H9 (cell line): ENCODE data around the gene SEPTIN7. TPM values are rescaled to one million over a fixed set of nuclear protein-coding genes. Genes with fewer than 3 reads are reported as not detected.

Experiments
- DNase-seq: peaks from one replicate; pipeline ENCODE4 v3.0.0-alpha.2; 2017
- H2AFZ ChIP-seq: one replicate; pipeline ENCODE4 v1.6.1; 2013; ENCODE audit warnings: mild to moderate bottlenecking, low read length, control low read depth, moderate library complexity
- H2AK5ac ChIP-seq: 2 replicates; pipeline ENCODE4 v1.6.1; 2013; ENCODE audit warnings: low read length, control low read depth, mixed read lengths; ENCODE audit not compliant: insufficient read length
- H2BK120ac ChIP-seq: one replicate; pipeline ENCODE4 v1.6.1; 2013; ENCODE audit warnings: low read depth, mild to moderate bottlenecking, low read length, control low read depth, inconsistent platforms; ENCODE audit not compliant: poor library complexity, severe bottlenecking
- H2BK12ac ChIP-seq: 2 replicates; pipeline ENCODE4 v1.6.1; 2013; ENCODE audit warnings: low read length, control low read depth, mixed read lengths, low read depth; ENCODE audit not compliant: insufficient read length
- H2BK15ac ChIP-seq: 2 replicates; pipeline ENCODE4 v1.6.1; 2013; ENCODE audit warnings: low read depth, low read length, control low read depth
- H2BK20ac ChIP-seq: one replicate; pipeline ENCODE4 v1.6.1; 2013; ENCODE audit warnings: low read depth, mild to moderate bottlenecking, low read length, control low read depth, inconsistent platforms; ENCODE audit not compliant: poor library complexity, severe bottlenecking
- H2BK5ac ChIP-seq: 2 replicates; pipeline ENCODE4 v1.6.1; 2013; ENCODE audit warnings: low read length, control low read depth, mixed read lengths; ENCODE audit not compliant: insufficient read length
- H3K14ac ChIP-seq: 2 replicates; pipeline ENCODE4 v1.6.1; 2013; ENCODE audit warnings: low read length, control low read depth; ENCODE audit not compliant: insufficient read depth
- H3K18ac ChIP-seq: 2 replicates; pipeline ENCODE4 v1.6.1; 2013; ENCODE audit warnings: low read depth, mild to moderate bottlenecking, mixed read lengths, low read length, control low read depth; ENCODE audit not compliant: insufficient read length
- H3K23ac ChIP-seq: 2 replicates; pipeline ENCODE4 v1.6.1; 2013; ENCODE audit warnings: low read length, control low read depth, mixed read lengths, low read depth; ENCODE audit not compliant: insufficient read length
- H3K23me2 ChIP-seq: 2 replicates; pipeline ENCODE4 v1.6.1; 2013; ENCODE audit warnings: low read depth, mild to moderate bottlenecking, mixed read lengths, low read length, control low read depth; ENCODE audit not compliant: insufficient read length, poor library complexity, severe bottlenecking
- H3K27ac ChIP-seq: 2 replicates; pipeline ENCODE4 v1.5.1; 2013; ENCODE audit warnings: low read length, control low read depth, mixed read lengths, low read depth; ENCODE audit not compliant: insufficient read length
- H3K27me3 ChIP-seq: 2 replicates; pipeline ENCODE4 v1.6.1; 2013; ENCODE audit warnings: low read length, control low read depth, inconsistent platforms; ENCODE audit not compliant: insufficient read depth
- H3K4ac ChIP-seq: 2 replicates; pipeline ENCODE4 v1.6.1; 2013; ENCODE audit warnings: low read depth, mild to moderate bottlenecking, control low read depth, inconsistent platforms, low read length, moderate library complexity
- H3K4me1 ChIP-seq: 2 replicates; pipeline ENCODE4 v1.6.1; 2013; ENCODE audit warnings: low read length, control low read depth, inconsistent platforms; ENCODE audit not compliant: insufficient read depth
- H3K4me2 ChIP-seq: 2 replicates; pipeline ENCODE4 v1.6.1; 2013; ENCODE audit warnings: low read length, control low read depth, mixed read lengths; ENCODE audit not compliant: insufficient read length, insufficient read depth
- H3K56ac ChIP-seq: 2 replicates; pipeline ENCODE4 v1.6.1; 2013; ENCODE audit warnings: low read depth, mild to moderate bottlenecking, mixed read lengths, low read length, control low read depth; ENCODE audit not compliant: insufficient read length
- H3K79me1 ChIP-seq: 2 replicates; pipeline ENCODE4 v1.6.1; 2013; ENCODE audit warnings: low read depth, mild to moderate bottlenecking, moderate library complexity, low read length, control low read depth, inconsistent platforms; ENCODE audit not compliant: insufficient read depth, poor library complexity, severe bottlenecking
- H3K79me2 ChIP-seq: 2 replicates; pipeline ENCODE4 v1.6.1; 2013; ENCODE audit warnings: low read length, control low read depth, inconsistent platforms; ENCODE audit not compliant: insufficient read depth
- H3K9ac ChIP-seq: 2 replicates; pipeline ENCODE4 v1.6.1; 2013; ENCODE audit warnings: low read length, control low read depth, mixed read lengths; ENCODE audit not compliant: insufficient read length; ENCODE audit errors: extremely low read depth
- H3K9me3 ChIP-seq: one replicate; pipeline ENCODE4 v1.6.1; 2013; ENCODE audit warnings: low read depth, low read length, inconsistent platforms; ENCODE audit not compliant: control insufficient read depth
- H3T11ph ChIP-seq: one replicate; pipeline ENCODE4 v1.6.1; 2013; ENCODE audit warnings: mild to moderate bottlenecking, low read length, control low read depth, inconsistent platforms
- H4K20me1 ChIP-seq: one replicate; pipeline ENCODE4 v1.6.1; 2013; ENCODE audit not compliant: control insufficient read depth, insufficient read length, insufficient read depth
- H4K5ac ChIP-seq: 2 replicates; pipeline ENCODE4 v1.6.1; 2013; ENCODE audit warnings: low read depth, mild to moderate bottlenecking, mixed read lengths, low read length, control low read depth; ENCODE audit not compliant: insufficient read length
- H4K8ac ChIP-seq: replicated peaks from 2 replicates; pipeline ENCODE4 v1.6.1; 2013; ENCODE audit warnings: low read length, control low read depth, mixed read lengths, low read depth; ENCODE audit not compliant: insufficient read length
- H4K91ac ChIP-seq: 2 replicates; pipeline ENCODE4 v1.6.1; 2013; ENCODE audit warnings: low read depth, mild to moderate bottlenecking, moderate library complexity, mixed read lengths, low read length, control low read depth; ENCODE audit not compliant: insufficient read length
- H3K27ac Mint-ChIP-seq, 3 experiments: 2 replicates in 2 of 3; 3 replicates in 1 of 3; pipeline ENCODE4 v1.8.0; 2020 to 2021; ENCODE audit warnings: mixed read lengths in 3 of 3, mild to moderate bottlenecking in 1 of 3, moderate library complexity in 1 of 3
- H3K27me3 Mint-ChIP-seq: 2 replicates; pipeline ENCODE4 v1.8.0; 2021; ENCODE audit warnings: low read depth, mild to moderate bottlenecking, moderate library complexity, mixed read lengths
- H3K36me3 Mint-ChIP-seq, 3 experiments: 2 replicates in 2 of 3; 3 replicates in 1 of 3; pipeline ENCODE4 v1.8.0; 2020 to 2021; ENCODE audit warnings: low read depth in 3 of 3, mixed read lengths in 3 of 3; ENCODE audit not compliant: insufficient read depth in 1 of 3
- H3K4me1 Mint-ChIP-seq, 2 experiments: 2 replicates each; pipeline ENCODE4 v1.8.0; 2020; ENCODE audit warnings: mixed read lengths in 2 of 2
- H3K4me3 Mint-ChIP-seq, 2 experiments: 2 replicates in 1 of 2; 3 replicates in 1 of 2; pipeline ENCODE4 v1.8.0; 2020 to 2021; ENCODE audit warnings: mild to moderate bottlenecking in 2 of 2, mixed read lengths in 2 of 2, moderate library complexity in 1 of 2
- H3K9me3 Mint-ChIP-seq, 2 experiments: 2 replicates in 1 of 2; 3 replicates in 1 of 2; pipeline ENCODE4 v1.8.0; 2020; ENCODE audit warnings: mild to moderate bottlenecking in 2 of 2, mixed read lengths in 2 of 2, moderate library complexity in 1 of 2
- WGBS: extraction: QIAGEN DNeasy Blood & Tissue Kit; methylation state at CpG from one replicate; pipeline ENCODE4 v1.1.7; 2013; ENCODE audit warnings: missing lambda C conversion rate, low lambda C conversion rate, mixed read lengths; ENCODE audit not compliant: insufficient read length; ENCODE audit errors: extremely low coverage; 5-methylcytosine and 5-hydroxymethylcytosine counted together
- total RNA-seq: library from RNA; stranded (reverse); gene quantifications from 2 replicates; pipeline ENCODE4 v1.2.1, GENCODE V29; 2021
- TF ChIP-seq, protein P1 (sequence below): fragments of 200-600 bp; sonication (generic); conservative IDR thresholded peaks from 3 replicates; pipeline ENCODE4 v1.8.0; 2021; ENCODE audit warnings: antibody characterized with exemption, mild to moderate bottlenecking

Gene SEPTIN7
- total RNA-seq, 1 experiment from 2014 or later: 184 TPM

DNA sequence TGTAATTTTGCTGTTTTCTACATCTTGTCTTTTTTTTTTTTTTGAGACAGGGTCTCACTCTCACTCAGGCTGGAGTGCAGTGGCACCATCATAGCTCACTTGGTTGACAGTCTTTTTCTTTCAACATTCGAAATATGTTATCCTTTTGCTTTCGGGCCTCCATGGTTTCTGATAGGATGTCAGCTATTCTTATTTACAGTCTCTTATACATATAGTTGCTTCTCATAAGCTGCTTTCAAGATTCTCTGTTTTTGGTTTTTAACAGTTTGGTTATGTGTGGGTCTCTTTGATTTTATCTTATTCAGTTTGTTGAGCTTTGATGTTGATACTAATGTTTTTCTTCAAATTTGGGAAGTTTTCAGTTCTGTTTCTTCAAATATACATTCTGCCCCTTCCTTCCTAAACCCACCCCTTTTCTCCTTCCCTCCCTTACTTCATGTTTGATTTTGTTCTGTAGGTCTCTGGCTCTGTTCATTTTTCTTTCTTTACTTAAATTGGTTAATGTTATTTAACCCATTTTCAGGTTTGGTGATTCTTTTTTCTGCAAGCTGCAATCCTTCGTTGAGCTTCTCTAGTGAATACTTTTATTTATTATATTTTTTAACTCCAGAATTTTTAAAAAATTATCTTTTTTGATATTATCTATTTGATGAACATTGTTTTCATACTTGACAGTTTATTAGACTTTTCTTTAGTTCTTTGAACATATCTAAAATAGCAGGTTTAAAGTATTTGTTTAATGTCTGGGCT, 19.3 kb downstream of the SEPTIN7 start:
- no peaks in the 10 kb centered on the region for H3K23me2 ChIP-seq
- no peak overlapping the region for H2BK120ac ChIP-seq
- H3K9me3 ChIP-seq: no peaks in the 10 kb centered on the region
- H3K23ac ChIP-seq: no peak overlapping the region
- H3K4ac ChIP-seq: no peak overlapping the region
- no peaks in the 10 kb centered on the region for H3K27me3 ChIP-seq
- H3K79me2 ChIP-seq: peaks cover 44% of the 10 kb centered on the region; the same call in 1 of the 2 replicates
- H2AK5ac ChIP-seq: no peak overlapping the region
- H2BK20ac ChIP-seq: no peak overlapping the region
- H3K4me1 ChIP-seq: no peaks in the 10 kb centered on the region; the same call in 1 of the 2 replicates
- no peak overlapping the region for H4K8ac ChIP-seq
- Mint-ChIP-seq H3K4me3 (no peak overlapping the region), H3K27ac (peak overlapping the region in 1 of 3 experiments; percentile 29; a peak in 1 of 7 replicates), H3K36me3 (peaks cover 2 to 19% (median 13%) of the 10 kb centered on the region in 3 experiments; a peak in 6 of 7 replicates), H3K4me1 (peaks cover 46% of the 10 kb centered on the region in 2 experiments), H3K27me3 (no peaks in the 10 kb centered on the region), H3K9me3 (peaks cover 5 to 18% of the 10 kb centered on the region in 2 experiments; a peak in 4 of 5 replicates)
- peaks cover 4% of the 10 kb centered on the region for H3K79me1 ChIP-seq
- H3K14ac ChIP-seq: no peak overlapping the region
- H3T11ph ChIP-seq: no peak overlapping the region
- H3K18ac ChIP-seq: no peak overlapping the region
- H4K91ac ChIP-seq: no peak overlapping the region
- H3K4me2 ChIP-seq: no peak overlapping the region
- WGBS: no CpG with 5 or more reads among the region's 3 CpGs
- DNase-seq: no peak
- no peaks in the 10 kb centered on the region for H4K20me1 ChIP-seq
- no peak overlapping the region for H2BK15ac ChIP-seq
- H4K5ac ChIP-seq: no peak overlapping the region
- H3K9ac ChIP-seq: no peak overlapping the region
- H2BK5ac ChIP-seq: no peak overlapping the region
- no peak overlapping the region for H3K27ac ChIP-seq
- no peak overlapping the region for H2AFZ ChIP-seq
- no peak overlapping the region for H3K56ac ChIP-seq
- TF ChIP-seq, protein P1, sequence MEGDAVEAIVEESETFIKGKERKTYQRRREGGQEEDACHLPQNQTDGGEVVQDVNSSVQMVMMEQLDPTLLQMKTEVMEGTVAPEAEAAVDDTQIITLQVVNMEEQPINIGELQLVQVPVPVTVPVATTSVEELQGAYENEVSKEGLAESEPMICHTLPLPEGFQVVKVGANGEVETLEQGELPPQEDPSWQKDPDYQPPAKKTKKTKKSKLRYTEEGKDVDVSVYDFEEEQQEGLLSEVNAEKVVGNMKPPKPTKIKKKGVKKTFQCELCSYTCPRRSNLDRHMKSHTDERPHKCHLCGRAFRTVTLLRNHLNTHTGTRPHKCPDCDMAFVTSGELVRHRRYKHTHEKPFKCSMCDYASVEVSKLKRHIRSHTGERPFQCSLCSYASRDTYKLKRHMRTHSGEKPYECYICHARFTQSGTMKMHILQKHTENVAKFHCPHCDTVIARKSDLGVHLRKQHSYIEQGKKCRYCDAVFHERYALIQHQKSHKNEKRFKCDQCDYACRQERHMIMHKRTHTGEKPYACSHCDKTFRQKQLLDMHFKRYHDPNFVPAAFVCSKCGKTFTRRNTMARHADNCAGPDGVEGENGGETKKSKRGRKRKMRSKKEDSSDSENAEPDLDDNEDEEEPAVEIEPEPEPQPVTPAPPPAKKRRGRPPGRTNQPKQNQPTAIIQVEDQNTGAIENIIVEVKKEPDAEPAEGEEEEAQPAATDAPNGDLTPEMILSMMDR: no peak
- no peak overlapping the region for H2BK12ac ChIP-seq
